H1 (cell line): ENCODE results near the gene C2CD4C. TPM values are rescaled to one million over a fixed set of nuclear protein-coding genes. Genes with fewer than 3 reads are reported as not detected.

Experiments used
- BCL11A ChIP-seq, 2 experiments: IDR thresholded peaks; one replicate each; pipeline ENCODE4 v1.6.1; 2011; ENCODE audit warnings: low read depth in 2 of 2, low read length in 2 of 2, mild to moderate bottlenecking in 2 of 2
- SIN3A ChIP-seq, 2 experiments: IDR thresholded peaks in 1 of 2; conservative IDR thresholded peaks in 1 of 2; 2 replicates each; pipeline ENCODE4 v1.6.1; 2011 to 2012; ENCODE audit warnings: low read length in 2 of 2, improper control_type of control experiment in 1 of 2, low read depth in 1 of 2, mild to moderate bottlenecking in 1 of 2
- polyA plus RNA-seq, 7 experiments: library from polyadenylated mRNA; depleted of rRNA in 3 of 7; stranded (reverse) in 5 of 7; unstranded in 2 of 7; fragments of >200 nt in 5 of 7; fragments of 200-250 nt in 2 of 7; gene quantifications; 1 replicate in 5 of 7; 2 replicates in 1 of 7; 4 replicates in 1 of 7; pipeline versions ENCODE4 v1.2.1 to v1.2.3, GENCODE V29; 2011 to 2013; ENCODE audit warnings: missing spikeins in 2 of 7, mixed read lengths in 2 of 7
- total RNA-seq: library from RNA; stranded (reverse); fragmentation: NEBNext Ultra II Directional; extraction: Animal tissue kit (Norgen Biotek cat#: 25700); gene quantifications from 2 replicates; pipeline ENCODE4 v1.2.1, GENCODE V29; 2021
- TF ChIP-seq, protein P1 (sequence below): fragments of 300-600 bp; sonication (generic); IDR thresholded peaks from 2 replicates; pipeline ENCODE4 v1.7.1; 2012; ENCODE audit warnings: low read length, moderate library complexity, mild to moderate bottlenecking, inconsistent platforms; ENCODE audit not compliant: insufficient replicate concordance
- TF ChIP-seq, protein P2 (sequence below), 3 experiments: IDR thresholded peaks; 1 replicate in 2 of 3; 2 replicates in 1 of 3; pipeline versions ENCODE4 v1.5.1 to v1.6.1; 2011; ENCODE audit warnings: low read length in 3 of 3, mild to moderate bottlenecking in 3 of 3, inconsistent platforms in 2 of 3, low read depth in 1 of 3, moderate library complexity in 1 of 3; ENCODE audit not compliant: insufficient read depth in 1 of 3; ENCODE audit errors: control extremely low read depth in 1 of 3

The C2CD4C gene
- total and polyA plus RNA-seq, 2 of the 8 experiments (the other 6 are each of a cell fraction or from before 2014, with no cell fraction given), result 3.8 to 6.3 TPM

DNA sequence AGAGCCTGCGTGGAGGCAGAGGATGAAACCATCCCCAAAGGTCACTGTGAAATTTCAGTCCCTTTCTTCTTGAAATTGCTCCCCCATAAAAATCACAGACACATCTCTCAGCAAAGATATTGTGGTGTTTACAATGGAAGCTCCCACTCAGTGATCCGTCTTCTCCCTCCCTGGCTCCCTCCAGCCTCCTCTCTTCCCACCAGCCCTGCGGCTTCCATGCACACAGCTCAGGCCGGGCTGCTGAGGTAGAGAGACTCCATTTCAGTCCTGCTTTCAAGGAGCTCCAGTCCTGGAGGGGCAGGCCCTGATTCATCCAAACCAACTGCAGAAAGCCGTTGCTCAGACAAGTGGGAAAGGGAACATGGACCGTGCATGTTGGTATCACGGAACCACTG, 40.3 kb downstream of the C2CD4C start (continued):
- TF ChIP-seq BCL11A (IDR thresholded peaks at IDR 0.05; ENCODE audit: low read depth in 2 of 2, low read length in 2 of 2) (no peak), SIN3A (conservative IDR thresholded peaks at IDR 0.05 in 1 of 2, IDR thresholded peaks at IDR 0.05 in 1 of 2; ENCODE audit: low read depth in 1 of 2, low read length in 2 of 2) (no peak)
- TF ChIP-seq, protein P1, sequence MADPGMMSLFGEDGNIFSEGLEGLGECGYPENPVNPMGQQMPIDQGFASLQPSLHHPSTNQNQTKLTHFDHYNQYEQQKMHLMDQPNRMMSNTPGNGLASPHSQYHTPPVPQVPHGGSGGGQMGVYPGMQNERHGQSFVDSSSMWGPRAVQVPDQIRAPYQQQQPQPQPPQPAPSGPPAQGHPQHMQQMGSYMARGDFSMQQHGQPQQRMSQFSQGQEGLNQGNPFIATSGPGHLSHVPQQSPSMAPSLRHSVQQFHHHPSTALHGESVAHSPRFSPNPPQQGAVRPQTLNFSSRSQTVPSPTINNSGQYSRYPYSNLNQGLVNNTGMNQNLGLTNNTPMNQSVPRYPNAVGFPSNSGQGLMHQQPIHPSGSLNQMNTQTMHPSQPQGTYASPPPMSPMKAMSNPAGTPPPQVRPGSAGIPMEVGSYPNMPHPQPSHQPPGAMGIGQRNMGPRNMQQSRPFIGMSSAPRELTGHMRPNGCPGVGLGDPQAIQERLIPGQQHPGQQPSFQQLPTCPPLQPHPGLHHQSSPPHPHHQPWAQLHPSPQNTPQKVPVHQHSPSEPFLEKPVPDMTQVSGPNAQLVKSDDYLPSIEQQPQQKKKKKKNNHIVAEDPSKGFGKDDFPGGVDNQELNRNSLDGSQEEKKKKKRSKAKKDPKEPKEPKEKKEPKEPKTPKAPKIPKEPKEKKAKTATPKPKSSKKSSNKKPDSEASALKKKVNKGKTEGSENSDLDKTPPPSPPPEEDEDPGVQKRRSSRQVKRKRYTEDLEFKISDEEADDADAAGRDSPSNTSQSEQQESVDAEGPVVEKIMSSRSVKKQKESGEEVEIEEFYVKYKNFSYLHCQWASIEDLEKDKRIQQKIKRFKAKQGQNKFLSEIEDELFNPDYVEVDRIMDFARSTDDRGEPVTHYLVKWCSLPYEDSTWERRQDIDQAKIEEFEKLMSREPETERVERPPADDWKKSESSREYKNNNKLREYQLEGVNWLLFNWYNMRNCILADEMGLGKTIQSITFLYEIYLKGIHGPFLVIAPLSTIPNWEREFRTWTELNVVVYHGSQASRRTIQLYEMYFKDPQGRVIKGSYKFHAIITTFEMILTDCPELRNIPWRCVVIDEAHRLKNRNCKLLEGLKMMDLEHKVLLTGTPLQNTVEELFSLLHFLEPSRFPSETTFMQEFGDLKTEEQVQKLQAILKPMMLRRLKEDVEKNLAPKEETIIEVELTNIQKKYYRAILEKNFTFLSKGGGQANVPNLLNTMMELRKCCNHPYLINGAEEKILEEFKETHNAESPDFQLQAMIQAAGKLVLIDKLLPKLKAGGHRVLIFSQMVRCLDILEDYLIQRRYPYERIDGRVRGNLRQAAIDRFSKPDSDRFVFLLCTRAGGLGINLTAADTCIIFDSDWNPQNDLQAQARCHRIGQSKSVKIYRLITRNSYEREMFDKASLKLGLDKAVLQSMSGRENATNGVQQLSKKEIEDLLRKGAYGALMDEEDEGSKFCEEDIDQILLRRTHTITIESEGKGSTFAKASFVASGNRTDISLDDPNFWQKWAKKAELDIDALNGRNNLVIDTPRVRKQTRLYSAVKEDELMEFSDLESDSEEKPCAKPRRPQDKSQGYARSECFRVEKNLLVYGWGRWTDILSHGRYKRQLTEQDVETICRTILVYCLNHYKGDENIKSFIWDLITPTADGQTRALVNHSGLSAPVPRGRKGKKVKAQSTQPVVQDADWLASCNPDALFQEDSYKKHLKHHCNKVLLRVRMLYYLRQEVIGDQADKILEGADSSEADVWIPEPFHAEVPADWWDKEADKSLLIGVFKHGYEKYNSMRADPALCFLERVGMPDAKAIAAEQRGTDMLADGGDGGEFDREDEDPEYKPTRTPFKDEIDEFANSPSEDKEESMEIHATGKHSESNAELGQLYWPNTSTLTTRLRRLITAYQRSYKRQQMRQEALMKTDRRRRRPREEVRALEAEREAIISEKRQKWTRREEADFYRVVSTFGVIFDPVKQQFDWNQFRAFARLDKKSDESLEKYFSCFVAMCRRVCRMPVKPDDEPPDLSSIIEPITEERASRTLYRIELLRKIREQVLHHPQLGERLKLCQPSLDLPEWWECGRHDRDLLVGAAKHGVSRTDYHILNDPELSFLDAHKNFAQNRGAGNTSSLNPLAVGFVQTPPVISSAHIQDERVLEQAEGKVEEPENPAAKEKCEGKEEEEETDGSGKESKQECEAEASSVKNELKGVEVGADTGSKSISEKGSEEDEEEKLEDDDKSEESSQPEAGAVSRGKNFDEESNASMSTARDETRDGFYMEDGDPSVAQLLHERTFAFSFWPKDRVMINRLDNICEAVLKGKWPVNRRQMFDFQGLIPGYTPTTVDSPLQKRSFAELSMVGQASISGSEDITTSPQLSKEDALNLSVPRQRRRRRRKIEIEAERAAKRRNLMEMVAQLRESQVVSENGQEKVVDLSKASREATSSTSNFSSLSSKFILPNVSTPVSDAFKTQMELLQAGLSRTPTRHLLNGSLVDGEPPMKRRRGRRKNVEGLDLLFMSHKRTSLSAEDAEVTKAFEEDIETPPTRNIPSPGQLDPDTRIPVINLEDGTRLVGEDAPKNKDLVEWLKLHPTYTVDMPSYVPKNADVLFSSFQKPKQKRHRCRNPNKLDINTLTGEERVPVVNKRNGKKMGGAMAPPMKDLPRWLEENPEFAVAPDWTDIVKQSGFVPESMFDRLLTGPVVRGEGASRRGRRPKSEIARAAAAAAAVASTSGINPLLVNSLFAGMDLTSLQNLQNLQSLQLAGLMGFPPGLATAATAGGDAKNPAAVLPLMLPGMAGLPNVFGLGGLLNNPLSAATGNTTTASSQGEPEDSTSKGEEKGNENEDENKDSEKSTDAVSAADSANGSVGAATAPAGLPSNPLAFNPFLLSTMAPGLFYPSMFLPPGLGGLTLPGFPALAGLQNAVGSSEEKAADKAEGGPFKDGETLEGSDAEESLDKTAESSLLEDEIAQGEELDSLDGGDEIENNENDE, result no peak
- TF ChIP-seq, protein P2, sequence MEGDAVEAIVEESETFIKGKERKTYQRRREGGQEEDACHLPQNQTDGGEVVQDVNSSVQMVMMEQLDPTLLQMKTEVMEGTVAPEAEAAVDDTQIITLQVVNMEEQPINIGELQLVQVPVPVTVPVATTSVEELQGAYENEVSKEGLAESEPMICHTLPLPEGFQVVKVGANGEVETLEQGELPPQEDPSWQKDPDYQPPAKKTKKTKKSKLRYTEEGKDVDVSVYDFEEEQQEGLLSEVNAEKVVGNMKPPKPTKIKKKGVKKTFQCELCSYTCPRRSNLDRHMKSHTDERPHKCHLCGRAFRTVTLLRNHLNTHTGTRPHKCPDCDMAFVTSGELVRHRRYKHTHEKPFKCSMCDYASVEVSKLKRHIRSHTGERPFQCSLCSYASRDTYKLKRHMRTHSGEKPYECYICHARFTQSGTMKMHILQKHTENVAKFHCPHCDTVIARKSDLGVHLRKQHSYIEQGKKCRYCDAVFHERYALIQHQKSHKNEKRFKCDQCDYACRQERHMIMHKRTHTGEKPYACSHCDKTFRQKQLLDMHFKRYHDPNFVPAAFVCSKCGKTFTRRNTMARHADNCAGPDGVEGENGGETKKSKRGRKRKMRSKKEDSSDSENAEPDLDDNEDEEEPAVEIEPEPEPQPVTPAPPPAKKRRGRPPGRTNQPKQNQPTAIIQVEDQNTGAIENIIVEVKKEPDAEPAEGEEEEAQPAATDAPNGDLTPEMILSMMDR (IDR thresholded peaks at IDR 0.05; ENCODE audit: control extremely low read depth in 1 of 3, insufficient read depth in 1 of 3, low read depth in 1 of 3, low read length in 3 of 3), result no peak
- TF ChIP-seq, all 59 proteins: peak for 0
